Muscle of leg (tissue), 11 donors: ENCODE measurements around the gene TSPAN9. TPM values are rescaled to one million over a fixed set of nuclear protein-coding genes. Genes with fewer than 3 reads are reported as not detected.

Experiments
- DNase-seq: peaks from one replicate; pipeline ENCODE4 v3.0.0; 2013
- H3K27ac ChIP-seq: one replicate; pipeline ENCODE4 v1.5.1; 2013; ENCODE audit warnings: mild to moderate bottlenecking, low read length, control low read depth
- H3K27me3 ChIP-seq: one replicate; pipeline ENCODE4 v1.6.1; 2013; ENCODE audit warnings: low read length; ENCODE audit not compliant: control insufficient read depth, insufficient read depth
- H3K36me3 ChIP-seq: one replicate; pipeline ENCODE4 v1.6.1; 2013; ENCODE audit warnings: low read length; ENCODE audit not compliant: control insufficient read depth, insufficient read depth
- H3K4me1 ChIP-seq: one replicate; pipeline ENCODE4 v1.6.1; 2013; ENCODE audit warnings: low read length; ENCODE audit not compliant: control insufficient read depth, insufficient read depth
- H3K4me3 ChIP-seq: one replicate; pipeline ENCODE4 v1.5.1; 2013; ENCODE audit warnings: low read length, control low read depth
- H3K9me3 ChIP-seq: replicated peaks from 2 replicates; pipeline ENCODE4 v1.6.1; 2013; ENCODE audit warnings: low read depth, low read length; ENCODE audit not compliant: control insufficient read depth
- WGBS: methylation state at CpG from one replicate; pipeline ENCODE4 v1.1.5; 2013; ENCODE audit warnings: missing lambda C conversion rate; ENCODE audit not compliant: insufficient coverage; 5-methylcytosine and 5-hydroxymethylcytosine counted together
- polyA plus RNA-seq, 8 donors: library from polyadenylated mRNA; unstranded; fragments of 120-200 nt; gene quantifications; one replicate each; pipeline versions ENCODE4 v1.2.1 to v1.2.3, GENCODE V29; 2013; ENCODE audit warnings: inconsistent platforms in 1 of 8, low replicate concordance in 1 of 8; ENCODE audit not compliant: insufficient read length in 8 of 8, insufficient read depth in 1 of 8
- total RNA-seq: library from RNA; stranded (reverse); fragments of 120-200 nt; gene quantifications from one replicate; pipeline ENCODE4 v1.2.4, GENCODE V29; 2013

The TSPAN9 gene
- total and polyA plus RNA-seq, 9 donors = 56.6 to 142 (median 116) TPM

GRCh38 chr12:3119756-3120601 lies 42.8 kb downstream of the TSPAN9 start:
- H3K4me1 ChIP-seq = peaks cover 46% of the 10 kb centered on the region
- peak overlapping the region; percentile 52 for H3K27ac ChIP-seq
- H3K36me3 ChIP-seq = no peaks in the 10 kb centered on the region
- no peak overlapping the region for H3K4me3 ChIP-seq
- DNase-seq = peak; percentile 57
- H3K27me3 ChIP-seq = peaks cover 8% of the 10 kb centered on the region
- 43% methylated on average over 14 of the region's 17 CpGs for WGBS
- H3K9me3 ChIP-seq = peaks cover 10% of the 10 kb centered on the region

GRCh38 chr12:3120701-3121100 lies 43.5 kb downstream of the TSPAN9 start:
- no peaks in the 10 kb centered on the region for H3K36me3 ChIP-seq
- WGBS = 90% methylated on average over 5 of the region's 5 CpGs
- DNase-seq = no peak

DNA sequence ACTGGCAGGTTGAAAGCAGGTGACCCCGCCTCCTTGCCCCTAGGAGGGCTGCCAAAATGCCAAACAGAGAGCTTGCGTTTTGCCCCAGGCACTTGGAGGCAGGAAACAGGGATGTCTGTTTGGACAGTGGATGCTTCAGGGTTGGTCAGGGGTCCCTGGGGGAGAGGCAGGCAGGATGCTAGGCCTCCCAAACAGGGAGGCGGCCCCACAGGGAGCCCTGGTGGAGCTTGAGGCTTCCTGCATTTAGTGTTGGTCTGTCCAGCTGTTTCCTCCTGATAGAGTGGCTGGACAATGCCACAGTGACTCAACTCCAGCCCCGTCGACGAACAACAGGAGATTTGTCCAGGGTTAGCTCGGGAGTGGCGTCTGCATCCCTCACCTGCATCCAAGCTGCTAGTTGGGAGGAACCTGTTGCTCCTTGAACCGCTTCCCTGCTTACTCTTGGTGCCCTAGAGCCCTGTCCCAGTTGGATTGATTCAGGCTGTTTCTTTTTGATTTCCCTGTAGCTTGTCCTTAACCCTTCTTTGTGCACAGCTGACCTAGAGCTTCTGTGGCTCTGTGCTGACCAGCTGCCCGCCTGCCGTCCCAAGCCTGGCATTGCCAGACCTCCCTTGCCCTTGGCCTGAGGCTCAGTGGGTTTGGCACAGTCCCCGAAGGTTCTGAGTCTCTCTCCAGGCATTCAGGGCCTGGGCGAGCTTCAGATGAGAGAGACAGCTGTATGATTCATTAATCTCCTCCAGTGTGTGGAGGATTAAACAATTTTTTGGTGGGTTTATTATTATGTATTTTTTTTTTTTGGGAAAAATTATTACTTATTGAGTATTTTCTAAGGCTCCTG lies 45.9 kb downstream of the TSPAN9 start:
- Histone ChIP-seq H3K36me3 (no peaks in the 10 kb centered on the region), H3K4me1 (peaks cover 27% of the 10 kb centered on the region), H3K27me3 (peaks cover 2% of the 10 kb centered on the region), H3K9me3 (peaks cover 15% of the 10 kb centered on the region), H3K4me3 (no peak overlapping the region), H3K27ac (peak overlapping the region; percentile 75)
- 50% methylated on average over 10 of the region's 13 CpGs for WGBS
- peak; percentile 65 for DNase-seq

More at GRCh38 chr12:3120701-3121100, 43.5 kb downstream of the TSPAN9 start:
- no peak overlapping the region for H3K4me3 ChIP-seq
- H3K9me3 ChIP-seq = peaks cover 15% of the 10 kb centered on the region
- no peak overlapping the region for H3K27ac ChIP-seq
- peaks cover 8% of the 10 kb centered on the region for H3K27me3 ChIP-seq
- H3K4me1 ChIP-seq = peaks cover 46% of the 10 kb centered on the region

GRCh38 chr12:3123729-3124128 lies 46.5 kb downstream of the TSPAN9 start:
- peak overlapping the region; percentile 75 for H3K27ac ChIP-seq
- peaks cover 15% of the 10 kb centered on the region for H3K9me3 ChIP-seq
- no peak for DNase-seq
- H3K27me3 ChIP-seq = peaks cover 2% of the 10 kb centered on the region
- H3K4me1 ChIP-seq = peaks cover 27% of the 10 kb centered on the region
- no peaks in the 10 kb centered on the region for H3K36me3 ChIP-seq
- 67% methylated on average over 4 of the region's 4 CpGs for WGBS
- no peak overlapping the region for H3K4me3 ChIP-seq

- WGBS = no CpG with 5 or more reads among the region's 1 CpG
- H3K36me3 ChIP-seq = no peaks in the 10 kb centered on the region
- peaks cover 15% of the 10 kb centered on the region for H3K9me3 ChIP-seq
- peaks cover 23% of the 10 kb centered on the region for H3K4me1 ChIP-seq
- H3K27ac ChIP-seq = no peak overlapping the region
- peaks cover 4% of the 10 kb centered on the region for H3K27me3 ChIP-seq
- no peak overlapping the region for H3K4me3 ChIP-seq
- DNase-seq = no peak
Observed at GRCh38 chr12:3124917-3125316, 47.7 kb downstream of the TSPAN9 start.

- DNase-seq = no peak
- Histone ChIP-seq H3K4me3 (no peak overlapping the region), H3K4me1 (peaks cover 23% of the 10 kb centered on the region), H3K27ac (no peak overlapping the region), H3K27me3 (peaks cover 5% of the 10 kb centered on the region), H3K36me3 (no peaks in the 10 kb centered on the region), H3K9me3 (peaks cover 15% of the 10 kb centered on the region)
- WGBS = 75% methylated on average over 1 of the region's 5 CpGs
Observed at GRCh38 chr12:3125674-3126073, 48.5 kb downstream of the TSPAN9 start.

DNA sequence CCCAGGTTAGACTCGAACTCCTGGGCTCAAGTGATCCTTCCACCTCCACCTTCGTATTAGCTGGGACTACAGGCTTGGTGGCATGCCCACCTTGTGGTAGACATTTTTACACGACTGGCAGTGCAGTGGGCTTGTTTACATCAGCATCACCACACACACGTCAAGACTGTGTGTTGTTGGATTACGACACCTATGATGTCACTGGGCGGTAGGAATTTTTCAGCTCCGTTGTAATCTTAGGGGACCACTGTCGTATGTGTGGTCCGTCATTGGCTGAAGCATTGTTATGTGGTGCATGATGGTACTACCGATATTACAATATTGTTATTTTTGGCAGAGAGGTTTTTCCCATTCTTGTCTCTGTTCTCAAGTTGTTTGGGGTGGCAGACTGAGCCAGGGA lies 50.7 kb downstream of the TSPAN9 start:
- DNase-seq = no peak
- Histone ChIP-seq H3K27me3 (peaks cover 6% of the 10 kb centered on the region), H3K9me3 (peaks cover 15% of the 10 kb centered on the region), H3K4me3 (no peak overlapping the region), H3K36me3 (no peaks in the 10 kb centered on the region), H3K4me1 (peaks cover 24% of the 10 kb centered on the region), H3K27ac (no peak overlapping the region)
- 86% methylated on average over 2 of the region's 10 CpGs for WGBS

GRCh38 chr12:3128498-3129293 lies 51.5 kb downstream of the TSPAN9 start:
- H3K4me1 ChIP-seq = peaks cover 25% of the 10 kb centered on the region
- H3K9me3 ChIP-seq = peaks cover 14% of the 10 kb centered on the region
- DNase-seq = no peak
- H3K27ac ChIP-seq = no peak overlapping the region
- no peaks in the 10 kb centered on the region for H3K36me3 ChIP-seq
- no peak overlapping the region for H3K4me3 ChIP-seq
- WGBS = 100% methylated on average over 1 of the region's 6 CpGs
- H3K27me3 ChIP-seq = peaks cover 5% of the 10 kb centered on the region

DNA sequence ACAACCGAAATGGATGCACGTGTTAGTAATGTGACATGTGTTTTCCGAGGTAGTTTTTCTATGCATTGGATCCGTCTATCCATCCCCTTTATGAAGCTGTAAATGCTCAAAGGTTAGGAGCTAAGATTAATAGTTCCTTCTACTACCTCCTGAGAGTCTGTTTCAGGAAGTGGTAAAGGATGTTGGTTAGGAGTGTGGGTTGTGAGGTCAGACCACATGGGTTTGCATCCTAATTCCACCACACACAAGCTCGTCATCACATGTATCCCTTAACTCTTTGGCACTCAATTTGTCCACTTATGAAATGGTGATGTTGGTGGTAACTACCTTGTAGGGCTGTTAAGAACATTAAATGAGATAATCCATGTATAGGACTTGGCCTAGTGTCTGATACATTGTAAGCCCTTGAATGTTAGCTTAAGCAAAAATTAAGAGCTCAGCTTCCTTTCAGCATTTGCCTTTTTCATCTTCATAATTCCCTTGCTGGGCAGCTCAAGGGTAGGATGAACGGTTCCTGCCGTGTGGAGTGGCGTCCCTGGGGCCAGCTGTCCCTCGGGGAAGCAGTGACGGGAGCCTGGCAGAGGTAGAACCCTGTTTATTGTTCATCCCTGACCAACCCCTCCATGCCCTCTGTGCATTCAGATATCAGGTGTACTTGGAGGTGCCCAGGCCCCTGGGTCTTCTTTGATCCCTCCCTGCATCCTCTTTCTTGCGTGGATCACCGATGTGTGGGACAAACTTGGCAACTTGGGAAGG lies 52.3 kb downstream of the TSPAN9 start:
- Histone ChIP-seq H3K27ac (no peak overlapping the region), H3K4me3 (no peak overlapping the region), H3K27me3 (peaks cover 5% of the 10 kb centered on the region), H3K9me3 (peaks cover 7% of the 10 kb centered on the region), H3K36me3 (no peaks in the 10 kb centered on the region), H3K4me1 (peaks cover 25% of the 10 kb centered on the region)
- no peak for DNase-seq
- WGBS = no CpG with 5 or more reads among the region's 12 CpGs
